ENCODE results near the gene CSAD.
"Not testable (repeated sequence)": the region's sequence is repeated elsewhere in the genome, so short reads cannot be mapped to it uniquely, and the experiment has no call there.

Gene CSAD

DNA sequence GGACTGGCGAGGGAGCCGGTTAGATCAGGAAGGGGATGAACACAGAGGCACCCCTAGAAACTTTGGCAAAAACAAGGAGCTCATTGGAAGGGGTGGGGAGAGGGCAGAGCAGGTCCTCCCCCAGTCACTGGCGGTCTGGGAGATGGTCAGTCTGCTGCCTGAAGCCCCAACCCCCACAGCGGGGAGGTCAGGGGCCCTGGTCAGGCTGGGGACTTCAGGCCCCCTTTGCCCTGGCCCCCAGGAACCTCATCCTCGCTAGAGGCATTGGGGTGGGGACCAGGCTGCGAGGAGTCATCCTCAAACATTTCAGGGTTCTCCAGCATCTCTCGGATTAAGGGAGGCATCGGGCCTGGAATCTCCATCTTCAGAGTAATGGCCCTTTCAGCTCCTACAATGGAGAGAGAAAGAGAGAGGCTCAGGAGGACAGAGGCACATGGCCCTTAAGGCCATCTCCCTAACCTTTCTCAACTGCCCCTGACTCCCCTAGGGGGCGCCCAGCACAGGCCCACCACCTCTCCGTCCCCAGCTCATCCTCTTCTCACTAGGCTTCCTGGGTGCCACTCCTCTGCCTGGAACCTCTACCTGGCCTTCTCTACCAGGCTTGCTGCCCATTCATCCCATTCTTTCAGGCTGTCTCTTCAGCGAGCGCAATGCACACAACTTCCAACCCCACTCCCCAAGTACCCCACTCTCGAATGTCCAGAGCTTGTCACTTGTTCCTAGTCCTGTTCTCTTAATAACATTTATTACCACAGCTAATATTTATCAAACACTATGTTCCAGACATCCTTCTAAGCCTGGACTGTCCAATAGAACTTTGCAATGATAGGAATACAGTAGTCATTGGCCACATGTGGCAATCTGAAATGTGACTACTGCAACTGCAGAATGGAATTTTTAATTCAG is 31.0 kb upstream of the CSAD start:
- no peaks in the 10 kb centered on the region for H3K36me3 Mint-ChIP-seq
- peak overlapping the region; percentile 50 for H3K27ac Mint-ChIP-seq
- H3K4me1 Mint-ChIP-seq (ENCODE audit: low read depth), result peaks cover 67% of the 10 kb centered on the region

DNA sequence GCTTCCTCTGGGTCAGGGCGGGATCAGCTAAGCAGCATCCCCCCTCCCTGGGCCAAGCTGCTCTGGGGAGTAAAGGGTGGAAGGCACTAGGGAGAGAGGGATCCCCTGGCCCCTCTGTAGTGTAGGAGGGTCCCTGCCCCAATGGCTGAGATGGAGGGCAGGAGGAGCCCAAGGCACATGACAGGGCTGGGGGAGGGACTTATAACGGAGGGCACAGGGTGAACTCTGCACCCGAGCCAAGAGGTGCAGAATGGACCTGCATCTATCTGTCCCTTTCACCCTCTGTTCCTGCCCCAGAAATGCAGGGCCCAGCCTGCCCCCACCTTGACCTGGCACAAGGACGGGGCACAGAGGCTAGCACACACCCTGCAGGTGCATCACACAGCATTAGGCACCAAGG is 30.1 kb upstream of the CSAD start:
- Mint-ChIP-seq H3K9me3 (ENCODE audit: low read depth) (no peaks in the 10 kb centered on the region), H3K4me3 (no peak overlapping the region), H3K36me3 (no peaks in the 10 kb centered on the region), H3K4me1 (ENCODE audit: low read depth) (peaks cover 67% of the 10 kb centered on the region), H3K27me3 (no peaks in the 10 kb centered on the region), H3K27ac (no peak overlapping the region)

More for the DNA sequence above, 31.0 kb upstream of the CSAD start:
- Mint-ChIP-seq H3K4me3 (no peak overlapping the region), H3K27me3 (no peaks in the 10 kb centered on the region), H3K9me3 (ENCODE audit: low read depth) (no peaks in the 10 kb centered on the region)

DNA sequence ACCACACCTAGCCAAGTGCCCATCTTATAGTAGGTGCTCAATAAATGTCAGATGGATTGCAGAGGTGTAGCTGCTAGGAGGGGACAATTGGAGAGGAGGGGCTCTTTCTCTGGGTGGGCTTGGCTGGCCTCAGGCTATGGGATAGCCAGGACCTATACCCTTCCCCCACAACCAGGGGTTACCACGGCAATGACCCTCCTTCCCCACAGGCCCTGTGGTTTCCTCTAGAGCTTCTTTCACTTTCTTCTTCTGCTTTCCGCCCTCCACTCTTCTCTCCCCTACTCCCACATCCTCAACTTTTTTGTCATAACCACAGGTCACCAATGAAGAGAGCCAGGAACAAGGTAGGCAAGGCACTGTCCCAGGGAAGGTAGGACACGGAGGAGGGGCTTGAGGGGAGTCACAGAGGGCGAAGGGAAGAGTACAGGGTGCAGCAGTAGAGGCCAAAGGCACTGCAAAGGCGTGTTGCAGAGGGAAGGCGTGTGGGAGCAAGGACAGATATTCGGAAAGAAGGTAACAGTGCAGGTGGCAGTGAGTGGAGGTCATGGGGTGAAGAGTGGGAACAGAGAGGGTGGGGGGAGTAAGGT is 28.2 kb upstream of the CSAD start:
- Mint-ChIP-seq H3K27ac (peak overlapping the region; percentile 89), H3K4me3 (peak overlapping the region; percentile 76), H3K36me3 (no peaks in the 10 kb centered on the region), H3K4me1 (ENCODE audit: low read depth) (peaks cover 72% of the 10 kb centered on the region), H3K27me3 (no peaks in the 10 kb centered on the region), H3K9me3 (ENCODE audit: low read depth) (no peaks in the 10 kb centered on the region)

DNA sequence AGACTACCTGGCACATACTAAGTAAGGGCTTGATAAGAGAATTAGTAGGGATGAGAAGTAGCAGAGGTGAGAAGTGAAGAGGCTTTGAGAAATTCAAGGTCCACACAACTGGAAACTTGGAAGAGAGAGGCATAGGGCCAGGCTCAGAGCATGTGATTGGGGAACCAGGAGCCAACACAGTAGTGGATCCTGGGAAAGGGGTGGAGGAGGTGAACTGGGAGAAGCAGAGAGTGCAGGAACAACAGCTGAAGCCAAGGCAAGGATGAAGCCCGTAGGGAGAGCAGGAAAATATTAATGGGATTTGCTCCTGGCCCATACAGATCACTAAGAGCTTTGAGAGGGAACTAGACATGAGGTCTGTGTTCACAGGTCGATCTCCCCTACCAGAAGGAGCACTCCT is 27.7 kb upstream of the CSAD start:
- no peaks in the 10 kb centered on the region for H3K36me3 Mint-ChIP-seq
- peak overlapping the region; percentile 89 for H3K27ac Mint-ChIP-seq
- peak overlapping the region; percentile 76 for H3K4me3 Mint-ChIP-seq
- no peaks in the 10 kb centered on the region for H3K27me3 Mint-ChIP-seq
- no peaks in the 10 kb centered on the region for H3K9me3 Mint-ChIP-seq (ENCODE audit: low read depth)
- H3K4me1 Mint-ChIP-seq (ENCODE audit: low read depth), result peaks cover 71% of the 10 kb centered on the region

DNA sequence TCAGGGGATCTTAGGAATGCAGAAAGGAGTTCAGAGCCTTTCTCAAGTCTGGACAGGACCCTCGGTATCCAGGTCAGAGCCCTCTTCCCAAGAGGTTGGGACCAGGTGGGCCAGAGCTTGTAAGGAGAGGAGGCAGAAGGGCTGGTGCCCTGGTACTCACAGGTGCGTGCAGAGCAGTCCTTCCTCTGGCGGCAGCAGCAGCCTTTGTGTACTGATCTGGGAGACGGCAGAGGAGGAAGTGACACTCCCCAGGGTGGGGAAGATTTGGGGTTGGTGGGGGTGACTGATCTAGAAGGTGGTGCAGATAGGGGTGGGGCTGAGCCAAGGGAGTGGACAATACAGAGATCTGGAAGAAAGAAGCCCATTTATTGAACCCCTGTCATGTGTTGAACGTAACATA is 26.3 kb upstream of the CSAD start, which contains the start of gene ITGB7:
ITGB7 (minus strand) TSS at position 210 of the 400 bp plus-strand sequence. CDS start 6,808 bp downstream, outside the sequence.
- peak within 1 kb of the TSS; percentile 91 for H3K4me3 Mint-ChIP-seq
- no peaks in the 10 kb centered on the region for H3K9me3 Mint-ChIP-seq (ENCODE audit: low read depth)
- H3K27me3 Mint-ChIP-seq, result no peaks in the 10 kb centered on the region
- H3K36me3 Mint-ChIP-seq, result peaks cover 3% of the 10 kb centered on the region
- peaks cover 69% of the 10 kb centered on the region for H3K4me1 Mint-ChIP-seq (ENCODE audit: low read depth)
- H3K27ac Mint-ChIP-seq, result peak within 1 kb of the TSS; percentile 90

DNA sequence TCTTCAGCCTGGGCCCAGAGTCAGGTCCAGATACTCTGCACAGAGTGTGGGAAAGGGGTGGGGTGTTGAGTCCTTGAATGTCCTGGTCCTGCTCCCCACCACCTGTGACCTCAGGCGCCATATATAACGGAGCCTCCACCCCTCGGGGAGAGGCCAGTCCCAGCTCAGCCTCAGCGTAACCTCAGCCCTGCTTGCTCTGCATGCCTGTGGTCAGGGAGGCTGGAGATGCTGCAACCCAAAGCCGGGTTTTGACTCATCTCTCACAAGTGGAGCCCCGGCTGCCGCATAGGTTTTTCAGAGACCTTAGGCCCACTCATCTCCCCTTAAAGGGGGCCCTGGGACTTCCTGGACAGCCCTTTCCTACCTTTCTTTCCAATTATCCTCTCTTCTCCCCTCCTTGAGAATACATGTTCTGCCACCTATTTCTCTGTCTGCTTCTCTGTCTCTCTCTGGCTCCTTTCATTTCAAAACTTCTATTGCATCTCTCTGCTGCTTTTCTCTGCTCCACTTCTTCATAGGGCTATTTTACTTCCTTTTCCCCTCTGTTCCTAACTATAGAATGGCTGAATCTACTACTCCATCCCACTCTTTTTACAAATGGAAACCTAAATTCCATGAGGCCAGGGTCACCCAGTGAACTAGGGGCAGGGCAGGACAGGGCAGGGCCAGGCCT is 25.2 kb upstream of the CSAD start:
- Mint-ChIP-seq H3K27ac (peak overlapping the region; percentile 90), H3K4me3 (peak overlapping the region; percentile 91), H3K9me3 (ENCODE audit: low read depth) (no peaks in the 10 kb centered on the region), H3K36me3 (peaks cover 6% of the 10 kb centered on the region), H3K4me1 (ENCODE audit: low read depth) (peaks cover 76% of the 10 kb centered on the region), H3K27me3 (no peaks in the 10 kb centered on the region)

DNA sequence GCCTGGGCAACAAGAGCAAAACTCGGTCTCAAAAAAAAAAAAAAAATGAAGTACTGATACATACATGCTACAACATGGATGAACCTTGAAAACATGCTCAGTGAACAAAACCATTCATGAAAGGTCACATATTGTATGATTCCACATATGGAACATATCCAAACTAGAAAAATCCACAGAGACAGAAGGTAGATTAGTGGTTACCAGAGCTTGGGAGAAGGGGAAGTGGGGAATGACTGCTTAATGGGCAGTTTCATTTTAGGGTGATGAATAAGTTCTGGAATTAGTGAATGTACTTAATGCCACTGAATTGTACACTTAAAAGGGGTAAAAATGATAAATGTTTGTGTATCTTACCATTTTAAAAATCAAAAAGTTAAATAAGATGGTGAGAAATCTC is 23.6 kb upstream of the CSAD start:
- Mint-ChIP-seq H3K27me3 (no peaks in the 10 kb centered on the region), H3K4me3 (peak overlapping the region; percentile 91), H3K9me3 (ENCODE audit: low read depth) (no peaks in the 10 kb centered on the region), H3K4me1 (ENCODE audit: low read depth) (peaks cover 83% of the 10 kb centered on the region), H3K36me3 (peaks cover 11% of the 10 kb centered on the region), H3K27ac (peak overlapping the region; percentile 84)

DNA sequence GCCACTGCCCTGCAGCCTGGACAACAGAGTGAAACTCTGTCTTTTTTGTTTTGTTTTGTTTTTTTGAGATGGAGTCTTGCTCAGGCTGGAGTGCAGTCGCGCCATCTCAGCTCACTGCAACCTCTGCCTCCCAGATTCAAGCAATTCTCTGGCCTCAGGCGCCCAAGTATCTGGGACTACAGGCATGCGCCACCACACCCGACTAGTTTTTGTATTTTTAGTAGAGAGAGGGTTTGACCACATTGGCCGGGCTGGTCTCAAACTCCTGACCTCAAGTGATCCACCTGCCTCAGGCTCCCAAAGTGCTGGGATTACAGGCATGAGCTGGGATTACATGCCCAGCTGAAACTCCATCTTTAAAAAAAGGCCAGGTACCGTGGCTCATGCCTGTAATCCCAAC is 21.6 kb upstream of the CSAD start:
- H3K4me3 Mint-ChIP-seq; H3K9me3 Mint-ChIP-seq (ENCODE audit: low read depth); H3K27me3 Mint-ChIP-seq; H3K27ac Mint-ChIP-seq: not testable (repeated sequence)
- H3K4me1 Mint-ChIP-seq (ENCODE audit: low read depth), result peaks cover 81% of the 10 kb centered on the region
- peaks cover 11% of the 10 kb centered on the region for H3K36me3 Mint-ChIP-seq

DNA sequence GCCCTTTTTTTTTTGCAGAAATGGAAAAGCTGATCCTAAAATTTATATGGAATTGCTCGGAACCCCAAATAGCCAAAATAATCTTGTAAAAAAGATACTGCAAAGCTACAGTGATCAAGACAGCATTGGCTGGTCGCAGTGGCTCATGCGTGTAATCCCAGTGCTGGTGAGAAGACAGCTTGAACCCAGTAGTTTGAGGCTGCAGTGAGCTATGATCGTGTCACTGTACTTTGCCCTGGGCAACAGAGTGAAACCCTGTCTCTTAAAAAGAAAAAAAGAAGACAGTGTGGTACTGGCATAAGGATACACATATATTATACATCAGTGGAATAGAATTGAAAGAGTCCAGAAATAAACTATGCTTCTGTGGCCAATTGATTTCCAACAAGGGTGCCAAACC is 20.9 kb upstream of the CSAD start:
- Mint-ChIP-seq H3K9me3 (ENCODE audit: low read depth) (no peaks in the 10 kb centered on the region), H3K27me3 (no peaks in the 10 kb centered on the region), H3K4me3 (no peak overlapping the region), H3K4me1 (ENCODE audit: low read depth) (peaks cover 80% of the 10 kb centered on the region), H3K36me3 (peaks cover 11% of the 10 kb centered on the region), H3K27ac (no peak overlapping the region)

DNA sequence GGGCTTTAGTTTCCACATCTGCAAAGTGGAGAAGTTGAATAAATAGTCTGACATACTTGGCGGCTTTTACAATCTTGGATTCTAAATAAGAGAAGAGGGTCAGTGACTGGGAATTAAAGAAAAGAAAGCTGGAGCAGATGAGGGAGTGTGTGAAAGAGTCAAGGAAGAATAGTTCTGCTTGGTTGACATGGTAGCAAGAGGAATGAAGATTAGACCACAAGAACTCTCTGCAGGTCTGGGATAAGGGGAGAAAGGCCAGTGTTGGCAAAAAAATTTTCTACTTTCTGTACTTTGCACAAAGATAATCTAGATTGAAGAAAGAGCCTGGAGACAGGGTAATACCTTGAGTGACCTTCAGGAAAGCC is 20.4 kb upstream of the CSAD start:
- Mint-ChIP-seq H3K27ac (peak overlapping the region; percentile 92), H3K4me3 (peak overlapping the region; percentile 62)

DNA sequence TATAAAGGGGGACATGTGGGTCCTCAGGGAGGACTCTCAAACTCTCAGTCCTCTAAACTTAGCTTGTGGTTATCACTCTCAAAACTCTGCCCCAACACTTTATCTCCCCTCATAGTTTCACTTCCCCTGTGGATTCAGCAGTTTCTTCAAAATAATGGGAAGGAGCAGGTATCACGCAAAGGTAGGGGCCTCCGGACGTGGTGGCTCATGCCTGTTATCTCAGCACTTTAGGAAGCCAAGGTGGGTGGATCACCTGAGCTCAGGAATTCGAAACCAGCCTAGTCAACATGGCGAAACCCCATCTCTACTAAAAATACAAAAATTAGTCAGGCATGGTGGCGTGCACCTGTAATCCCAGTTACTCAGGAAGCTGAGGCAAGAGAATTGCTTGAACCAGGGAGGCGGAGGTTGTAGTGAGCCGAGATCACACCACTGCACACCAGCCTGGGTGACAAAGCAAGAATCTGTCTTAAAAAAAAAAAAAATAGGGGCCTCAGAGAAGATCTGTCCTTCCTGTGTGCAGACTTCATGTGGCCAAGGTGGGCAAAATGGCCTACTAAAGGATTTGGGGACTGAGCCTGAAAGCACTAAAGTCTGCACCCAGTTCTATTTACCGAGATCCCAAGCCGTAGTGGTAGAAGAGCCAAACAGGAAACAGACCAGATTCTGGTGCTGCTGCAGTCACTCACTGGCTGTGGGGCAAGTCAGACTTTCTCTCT is 19.9 kb upstream of the CSAD start:
- Mint-ChIP-seq H3K4me3 (peak overlapping the region; percentile 62), H3K9me3 (ENCODE audit: low read depth) (no peaks in the 10 kb centered on the region), H3K27me3 (no peaks in the 10 kb centered on the region), H3K36me3 (peaks cover 11% of the 10 kb centered on the region), H3K4me1 (ENCODE audit: low read depth) (peaks cover 69% of the 10 kb centered on the region), H3K27ac (peak overlapping the region; percentile 92)

More for the DNA sequence above, 20.4 kb upstream of the CSAD start:
- Mint-ChIP-seq H3K27me3 (no peaks in the 10 kb centered on the region), H3K4me1 (ENCODE audit: low read depth) (peaks cover 75% of the 10 kb centered on the region), H3K36me3 (peaks cover 11% of the 10 kb centered on the region), H3K9me3 (ENCODE audit: low read depth) (no peaks in the 10 kb centered on the region)

DNA sequence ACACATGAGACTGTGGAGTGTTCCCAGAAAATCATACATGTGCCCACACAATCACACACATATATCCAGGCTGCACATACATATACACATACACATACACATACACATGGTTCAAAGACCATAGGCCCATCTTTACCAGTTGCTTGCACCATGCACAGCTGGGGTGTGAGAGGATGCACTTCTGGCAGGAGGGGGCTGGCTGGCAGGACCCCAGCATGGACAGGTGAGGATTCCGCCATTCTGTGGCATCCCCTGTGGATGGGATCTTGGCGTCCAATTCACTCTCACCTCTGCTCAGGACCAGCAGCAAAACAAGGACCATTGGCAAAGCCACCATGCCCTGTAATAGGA is 19.4 kb upstream of the CSAD start:
- peak overlapping the region; percentile 62 for H3K4me3 Mint-ChIP-seq
- no peaks in the 10 kb centered on the region for H3K27me3 Mint-ChIP-seq
- peaks cover 11% of the 10 kb centered on the region for H3K36me3 Mint-ChIP-seq
- peaks cover 66% of the 10 kb centered on the region for H3K4me1 Mint-ChIP-seq (ENCODE audit: low read depth)
- H3K27ac Mint-ChIP-seq, result peak overlapping the region; percentile 92
- H3K9me3 Mint-ChIP-seq (ENCODE audit: low read depth), result no peaks in the 10 kb centered on the region

DNA sequence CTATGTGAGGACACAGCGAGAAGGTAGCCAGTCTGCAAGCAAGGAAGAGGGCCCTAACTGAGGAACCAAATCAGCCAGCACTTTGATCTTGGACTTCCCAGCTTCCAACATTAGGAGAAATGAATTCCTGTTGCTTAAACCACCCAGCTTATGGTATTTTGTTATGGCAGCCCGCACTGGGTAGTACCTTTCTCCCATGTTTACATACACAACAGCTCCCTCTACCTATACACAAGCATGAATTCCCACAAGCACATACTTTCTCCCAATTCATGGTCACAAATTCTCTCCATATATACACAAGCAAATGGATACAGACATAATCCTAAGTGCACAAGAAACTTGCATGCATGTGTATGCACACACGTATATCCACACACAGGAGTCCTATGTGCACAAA is 19.0 kb upstream of the CSAD start:
- peaks cover 11% of the 10 kb centered on the region for H3K36me3 Mint-ChIP-seq
- H3K4me1 Mint-ChIP-seq (ENCODE audit: low read depth), result peaks cover 64% of the 10 kb centered on the region
- no peaks in the 10 kb centered on the region for H3K9me3 Mint-ChIP-seq (ENCODE audit: low read depth)
- peak overlapping the region; percentile 62 for H3K4me3 Mint-ChIP-seq
- no peaks in the 10 kb centered on the region for H3K27me3 Mint-ChIP-seq
- H3K27ac Mint-ChIP-seq, result peak overlapping the region; percentile 68

DNA sequence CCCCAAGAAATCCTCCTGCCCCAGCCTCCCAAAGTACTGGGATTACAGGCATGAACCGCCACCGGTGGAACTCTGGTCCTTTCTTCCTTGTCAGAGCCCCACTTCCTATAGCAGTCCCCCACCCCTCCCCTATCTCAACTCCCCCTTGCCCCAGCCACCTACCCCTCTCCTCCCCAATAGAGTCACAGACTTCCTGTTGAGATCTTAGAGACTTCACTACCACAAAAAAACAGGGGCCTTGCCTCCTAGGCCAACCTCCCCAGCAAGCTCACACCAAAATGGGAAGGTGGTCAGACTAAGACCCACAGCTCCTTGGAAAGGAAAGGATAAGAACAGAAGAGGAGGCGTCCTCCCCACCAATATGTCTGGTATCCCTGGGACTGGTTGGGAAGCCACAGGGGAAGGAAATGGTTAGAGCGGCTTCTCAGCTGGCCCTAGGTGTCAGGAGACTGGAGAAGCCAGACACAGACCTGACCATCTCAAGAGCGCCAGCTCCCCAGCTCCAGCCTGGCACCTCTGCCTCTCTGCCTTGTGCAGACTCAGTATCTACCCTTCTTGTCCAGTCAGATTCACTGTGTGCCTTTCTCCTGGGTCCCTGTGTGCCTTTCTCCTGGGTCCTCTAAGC is 17.9 kb upstream of the CSAD start:
- Mint-ChIP-seq H3K9me3 (ENCODE audit: low read depth) (no peaks in the 10 kb centered on the region), H3K36me3 (peaks cover 11% of the 10 kb centered on the region), H3K27me3 (no peaks in the 10 kb centered on the region), H3K4me1 (ENCODE audit: low read depth) (peaks cover 54% of the 10 kb centered on the region), H3K4me3 (peak overlapping the region; percentile 83), H3K27ac (peak overlapping the region; percentile 88)

Data from activated naive CD8-positive, alpha-beta T cell (primary cell).